Activated T-helper 1 cell treated with anti-CD3 and anti-CD28 coated beads, Interleukin-12 subunit alpha, Interleukin-12 subunit beta, Interleukin-2, Interleukin-4 antibody, amounts not matched to agents 30 ng/mL and 10 ng/mL and 1 ng/mL, durations not matched to agents 14 hours and 24 hours and 36 hours (primary cell): ENCODE results near the gene PDGFA. TPM values are rescaled to one million over a fixed set of nuclear protein-coding genes. Genes with fewer than 3 reads are reported as not detected.

Experiments used
- DNase-seq: peaks from one replicate; pipeline ENCODE4 v3.0.0; 2021; ENCODE audit warnings: low spot score
- H3K27ac Mint-ChIP-seq: one replicate; pipeline ENCODE4 v1.8.0; 2021; ENCODE audit warnings: mild to moderate bottlenecking, mixed read lengths
- H3K27me3 Mint-ChIP-seq: one replicate; pipeline ENCODE4 v1.8.0; 2022; ENCODE audit warnings: mild to moderate bottlenecking, moderate library complexity, mixed read lengths; ENCODE audit not compliant: insufficient read depth
- H3K36me3 Mint-ChIP-seq: one replicate; pipeline ENCODE4 v1.8.0; 2021; ENCODE audit warnings: low read depth, mixed read lengths
- H3K4me1 Mint-ChIP-seq: one replicate; pipeline ENCODE4 v1.8.0; 2021; ENCODE audit warnings: low read depth, mixed read lengths
- H3K4me3 Mint-ChIP-seq: one replicate; pipeline ENCODE4 v1.8.0; 2021; ENCODE audit warnings: mild to moderate bottlenecking, moderate library complexity, mixed read lengths
- H3K9me3 Mint-ChIP-seq: one replicate; pipeline ENCODE4 v1.8.0; 2021; ENCODE audit warnings: mixed read lengths
- intact Hi-C: fragments of 100-400 bp; cut with micrococcal nuclease; formaldehyde crosslinking; loops from one replicate; pipeline ENCODE4 v1.15.1; 2024
- total RNA-seq: library from RNA; stranded (reverse); gene quantifications from 2 replicates; pipeline ENCODE4 v1.2.3, GENCODE V29; 2022

Gene PDGFA
- total RNA-seq, 1 donor from 2014 or later: 8.5 TPM

DNA sequence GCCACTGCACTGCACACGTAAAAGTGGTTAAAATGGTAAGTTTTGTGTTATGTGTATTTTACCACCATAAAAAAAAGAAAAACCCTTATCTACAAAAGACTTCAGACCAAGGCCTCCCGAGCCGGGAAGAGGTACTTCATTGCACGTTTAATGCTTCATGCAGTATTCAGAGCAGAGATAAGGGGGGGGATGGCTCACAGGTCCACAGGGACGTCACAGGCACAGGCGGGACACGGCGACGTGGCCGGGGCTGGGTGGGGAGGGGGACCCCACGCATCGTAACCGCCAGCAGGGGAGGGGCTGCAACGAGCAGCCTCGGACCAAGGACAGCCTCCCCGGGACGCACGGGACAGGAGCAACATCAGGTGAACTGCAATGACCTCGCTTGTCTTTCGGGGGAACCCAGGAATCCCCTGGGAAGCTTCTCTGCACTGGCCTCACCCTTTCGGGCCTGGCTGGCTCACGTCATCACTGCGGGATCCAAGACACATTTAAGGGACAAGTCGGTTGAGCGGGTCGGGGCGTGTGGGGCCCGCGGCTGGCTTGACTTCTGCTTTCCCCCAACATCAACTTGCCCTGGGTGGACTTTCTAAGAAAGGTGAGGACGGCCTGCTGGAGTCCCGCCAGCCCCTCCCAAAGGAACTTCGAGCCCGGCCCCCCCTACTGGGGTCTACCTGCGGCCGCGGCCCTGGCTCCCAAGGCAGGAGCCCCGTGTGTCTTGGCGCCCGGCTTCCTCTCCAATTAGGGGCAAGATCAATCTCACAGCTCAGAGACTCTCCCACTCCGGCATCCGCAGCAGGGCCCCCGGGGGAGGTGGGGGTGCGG is 29.6 kb upstream of the PDGFA start:
- no peaks in the 10 kb centered on the region for H3K36me3 Mint-ChIP-seq
- H3K9me3 Mint-ChIP-seq: peaks cover 5% of the 10 kb centered on the region
- DNase-seq: no peak
- intact Hi-C loops: no loop called here
- no peak overlapping the region for H3K4me3 Mint-ChIP-seq
- no peaks in the 10 kb centered on the region for H3K27me3 Mint-ChIP-seq
- no peaks in the 10 kb centered on the region for H3K4me1 Mint-ChIP-seq
- no peak overlapping the region for H3K27ac Mint-ChIP-seq

- DNase-seq: no peak
- no peaks in the 10 kb centered on the region for H3K27me3 Mint-ChIP-seq
- intact Hi-C loops: no loop called here
- H3K36me3 Mint-ChIP-seq: no peaks in the 10 kb centered on the region
- no peak overlapping the region for H3K4me3 Mint-ChIP-seq
- peaks cover 5% of the 10 kb centered on the region for H3K9me3 Mint-ChIP-seq
- no peaks in the 10 kb centered on the region for H3K4me1 Mint-ChIP-seq
- H3K27ac Mint-ChIP-seq: no peak overlapping the region
Observed at GRCh38 chr7:548401-548800, 28.8 kb upstream of the PDGFA start.

DNA sequence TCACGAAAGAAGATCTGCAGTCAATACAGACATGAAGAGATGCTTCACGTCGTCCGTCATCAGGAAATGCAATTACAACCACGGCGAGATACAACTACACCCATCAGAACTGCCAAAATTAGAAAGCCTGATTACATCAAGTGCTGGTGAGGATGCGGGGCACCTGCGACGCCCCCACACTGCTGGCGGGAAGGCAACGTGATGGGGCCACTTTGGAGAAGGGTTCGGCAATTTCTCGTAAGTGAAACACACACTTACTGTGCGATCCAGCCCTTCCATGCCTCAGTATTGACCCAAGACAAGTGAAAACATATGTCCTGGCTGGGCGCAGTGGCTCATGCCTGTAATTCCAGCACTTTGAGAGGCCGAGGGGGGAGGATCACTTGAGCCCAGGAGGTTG is 25.8 kb upstream of the PDGFA start:
- intact Hi-C loops: no loop called here
- H3K4me3 Mint-ChIP-seq: no peak overlapping the region
- no peak for DNase-seq
- H3K27me3 Mint-ChIP-seq: no peaks in the 10 kb centered on the region
- H3K27ac Mint-ChIP-seq: no peak overlapping the region
- no peaks in the 10 kb centered on the region for H3K36me3 Mint-ChIP-seq
- H3K9me3 Mint-ChIP-seq: peaks cover 5% of the 10 kb centered on the region
- no peaks in the 10 kb centered on the region for H3K4me1 Mint-ChIP-seq

GRCh38 chr7:544338-545221 is 24.9 kb upstream of the PDGFA start:
- no peaks in the 10 kb centered on the region for H3K36me3 Mint-ChIP-seq
- DNase-seq: no peak
- H3K9me3 Mint-ChIP-seq: peaks cover 5% of the 10 kb centered on the region
- intact Hi-C loops: no loop called here
- no peaks in the 10 kb centered on the region for H3K4me1 Mint-ChIP-seq
- no peak overlapping the region for H3K27ac Mint-ChIP-seq
- H3K4me3 Mint-ChIP-seq: no peak overlapping the region
- no peaks in the 10 kb centered on the region for H3K27me3 Mint-ChIP-seq

DNA sequence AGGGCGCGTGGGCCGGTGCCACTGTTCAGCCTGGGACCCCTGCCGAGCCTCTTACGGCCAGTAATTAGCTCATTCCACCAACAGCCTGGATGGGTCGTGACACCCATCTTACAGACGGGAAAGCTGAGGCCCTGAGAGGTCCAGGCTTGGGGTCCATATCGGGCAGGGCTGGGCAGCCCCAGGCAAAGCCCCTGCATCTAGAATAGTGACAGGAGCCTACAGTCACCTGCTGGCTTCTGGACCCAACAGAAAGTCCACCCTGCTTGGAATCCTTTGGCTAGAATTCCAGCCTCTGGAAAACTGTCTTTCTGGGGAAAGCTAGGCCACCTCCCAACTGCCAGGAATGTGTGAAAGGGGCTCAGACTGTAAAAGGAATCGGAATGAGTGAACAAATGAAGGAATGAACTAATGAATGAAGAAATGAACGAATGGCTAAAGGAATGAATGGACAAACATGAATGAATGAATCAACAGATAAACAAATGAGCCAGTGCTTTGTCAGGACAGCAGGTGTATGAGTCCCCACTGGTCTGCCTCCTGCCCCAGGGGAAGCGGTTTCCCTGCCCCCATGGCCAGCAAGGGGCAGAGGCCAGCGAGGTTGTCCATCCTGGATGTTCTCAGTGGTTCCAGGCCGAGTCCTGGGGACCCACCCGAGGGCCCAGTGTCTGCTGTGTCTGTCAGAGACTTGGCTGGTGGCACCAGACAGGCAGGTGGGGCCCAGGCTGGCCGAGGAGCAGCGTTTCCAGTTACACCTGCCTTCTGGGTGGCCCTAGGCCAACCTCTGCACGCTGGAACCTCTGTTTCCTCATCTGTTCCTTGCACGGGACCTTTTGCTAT is 24.1 kb upstream of the PDGFA start:
- H3K4me3 Mint-ChIP-seq: no peak overlapping the region
- H3K27ac Mint-ChIP-seq: no peak overlapping the region
- DNase-seq: no peak
- H3K27me3 Mint-ChIP-seq: no peaks in the 10 kb centered on the region
- peaks cover 5% of the 10 kb centered on the region for H3K9me3 Mint-ChIP-seq
- H3K4me1 Mint-ChIP-seq: no peaks in the 10 kb centered on the region
- H3K36me3 Mint-ChIP-seq: no peaks in the 10 kb centered on the region
- intact Hi-C loops: no loop called here

- Mint-ChIP-seq H3K36me3 (no peaks in the 10 kb centered on the region), H3K4me3 (no peak overlapping the region)
- intact Hi-C loops: no loop called here
Observed at GRCh38 chr7:542713-543500, 23.3 kb upstream of the PDGFA start.

DNA sequence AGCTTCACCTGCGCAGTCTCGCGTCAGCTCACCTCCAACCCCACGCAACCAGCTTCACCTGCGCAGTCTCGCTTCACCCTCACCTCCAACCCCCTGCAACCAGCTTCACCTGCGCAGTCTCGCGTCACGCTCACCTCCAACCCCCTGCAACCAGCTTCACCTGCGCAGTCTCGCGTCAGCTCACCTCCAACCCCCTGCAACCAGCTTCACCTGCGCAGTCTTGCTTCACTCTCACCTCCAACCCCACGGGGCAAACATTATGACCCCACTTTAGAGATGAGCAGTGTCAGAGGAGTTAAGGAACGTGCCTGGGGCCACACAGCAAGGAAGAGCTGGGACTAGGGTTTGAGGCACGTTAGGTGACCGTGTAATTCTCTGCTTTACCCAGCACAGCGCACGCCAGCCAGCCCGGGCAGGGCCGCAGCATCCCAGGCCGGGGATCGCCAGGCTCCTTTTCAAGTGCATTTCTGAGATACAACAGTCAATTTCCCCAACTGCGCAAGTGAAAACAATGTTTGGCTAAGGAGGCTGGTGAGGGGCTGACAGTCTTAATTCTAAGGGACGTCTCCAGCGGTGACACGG is 22.6 kb upstream of the PDGFA start:
- Mint-ChIP-seq H3K27me3 (no peaks in the 10 kb centered on the region), H3K36me3 (no peaks in the 10 kb centered on the region), H3K4me1 (no peaks in the 10 kb centered on the region), H3K4me3 (no peak overlapping the region), H3K27ac (no peak overlapping the region), H3K9me3 (peaks cover 5% of the 10 kb centered on the region)
- intact Hi-C loops: no loop called here
- DNase-seq: no peak

More at GRCh38 chr7:542713-543500, 23.3 kb upstream of the PDGFA start:
- Mint-ChIP-seq H3K4me1 (no peaks in the 10 kb centered on the region), H3K27me3 (no peaks in the 10 kb centered on the region), H3K9me3 (peaks cover 5% of the 10 kb centered on the region), H3K27ac (no peak overlapping the region)
- no peak for DNase-seq

- H3K27ac Mint-ChIP-seq: no peak overlapping the region
- H3K27me3 Mint-ChIP-seq: no peaks in the 10 kb centered on the region
- H3K36me3 Mint-ChIP-seq: no peaks in the 10 kb centered on the region
- no peak overlapping the region for H3K4me3 Mint-ChIP-seq
- intact Hi-C loops: no loop called here
- no peaks in the 10 kb centered on the region for H3K4me1 Mint-ChIP-seq
- H3K9me3 Mint-ChIP-seq: peaks cover 5% of the 10 kb centered on the region
- no peak for DNase-seq
Observed at GRCh38 chr7:541661-542060, 22.0 kb upstream of the PDGFA start.

DNA sequence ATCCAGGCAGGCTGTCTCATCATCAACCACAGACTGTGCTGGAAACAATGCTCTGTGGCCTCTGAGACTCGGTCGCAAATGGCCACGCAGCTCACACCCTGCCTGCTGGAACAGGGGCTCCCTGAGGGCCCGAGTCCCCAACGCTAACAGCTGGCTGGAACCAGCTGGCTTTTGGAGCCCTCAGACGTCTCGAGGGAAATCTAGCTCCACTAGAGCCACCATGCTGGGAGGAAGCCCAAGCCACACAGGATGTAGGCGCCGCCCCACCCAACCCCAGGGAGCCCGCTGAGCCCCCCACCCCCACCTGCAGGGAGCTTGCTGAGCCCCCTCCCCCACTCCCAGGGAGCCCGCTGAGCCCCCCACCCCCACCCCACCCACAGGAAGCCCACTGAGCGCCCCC is 21.4 kb upstream of the PDGFA start:
- H3K36me3 Mint-ChIP-seq: no peaks in the 10 kb centered on the region
- no peak overlapping the region for H3K27ac Mint-ChIP-seq
- intact Hi-C loops: no loop called here
- no peak overlapping the region for H3K4me3 Mint-ChIP-seq
- peaks cover 5% of the 10 kb centered on the region for H3K9me3 Mint-ChIP-seq
- no peak for DNase-seq
- H3K27me3 Mint-ChIP-seq: no peaks in the 10 kb centered on the region
- H3K4me1 Mint-ChIP-seq: no peaks in the 10 kb centered on the region

GRCh38 chr7:540579-540978 is 20.9 kb upstream of the PDGFA start:
- Mint-ChIP-seq H3K4me3 (no peak overlapping the region), H3K4me1 (no peaks in the 10 kb centered on the region), H3K27me3 (no peaks in the 10 kb centered on the region), H3K9me3 (peaks cover 5% of the 10 kb centered on the region), H3K36me3 (no peaks in the 10 kb centered on the region), H3K27ac (no peak overlapping the region)
- no peak for DNase-seq
- intact Hi-C loops: no loop called here

GRCh38 chr7:539731-540411 is 20.2 kb upstream of the PDGFA start:
- Mint-ChIP-seq H3K27ac (no peak overlapping the region), H3K9me3 (no peaks in the 10 kb centered on the region), H3K4me3 (no peak overlapping the region), H3K27me3 (no peaks in the 10 kb centered on the region), H3K4me1 (no peaks in the 10 kb centered on the region), H3K36me3 (no peaks in the 10 kb centered on the region)
- intact Hi-C loops: no loop called here
- DNase-seq: no peak
